Ishikawa (cell line): ENCODE measurements around the gene TMEM91.

Source experiments
- CREB1 ChIP-seq: IDR thresholded peaks from 2 replicates; pipeline ENCODE4 v1.6.1; 2012; ENCODE audit warnings: low read depth
- EGR1 ChIP-seq: IDR thresholded peaks from 2 replicates; pipeline ENCODE4 v1.6.1; 2012
- EP300 ChIP-seq: IDR thresholded peaks from 2 replicates; pipeline ENCODE4 v1.6.1; 2012; ENCODE audit warnings: borderline replicate concordance
- MAX ChIP-seq: IDR thresholded peaks from 2 replicates; pipeline ENCODE4 v1.6.1; 2012
- RAD21 ChIP-seq: IDR thresholded peaks from 2 replicates; pipeline ENCODE4 v1.6.1; 2012; ENCODE audit warnings: low read depth
- REST ChIP-seq: IDR thresholded peaks from 2 replicates; pipeline ENCODE4 v1.6.1; 2012; ENCODE audit warnings: low read depth, mild to moderate bottlenecking
- TAF1 ChIP-seq: IDR thresholded peaks from 2 replicates; pipeline ENCODE4 v1.6.1; 2012; ENCODE audit warnings: low read depth, mild to moderate bottlenecking
- TCF12 ChIP-seq: IDR thresholded peaks from 2 replicates; pipeline ENCODE4 v1.6.1; 2012; ENCODE audit warnings: low read depth
- ZBTB7A ChIP-seq: IDR thresholded peaks from 2 replicates; pipeline ENCODE4 v1.6.1; 2012; ENCODE audit warnings: low read depth

- TF ChIP-seq TAF1 (no peak), MAX (no peak), RAD21 (no peak), EP300 (no peak), REST (no peak), TCF12 (no peak), EGR1 (no peak), CREB1 (no peak), ZBTB7A (no peak)
Measured at GRCh38 chr19:41414461-41414860, 38.1 kb downstream of the TMEM91 start.
